Lower leg skin (tissue), 4 donors: ENCODE results near the gene THSD4. TPM values are rescaled to one million over a fixed set of nuclear protein-coding genes. Genes with fewer than 3 reads are reported as not detected.

ENCODE experiments used
- DNase-seq, 2 donors: peaks; one replicate each; pipeline ENCODE4 v3.0.0-alpha.2; 2019; ENCODE audit warnings: low spot score in 2 of 2
- H3K4me3 ChIP-seq: fragments of 200-600 bp; sonication (generic); 2 replicates; pipeline ENCODE4 v1.5.1; 2017; ENCODE audit warnings: mild to moderate bottlenecking, low read depth; ENCODE audit not compliant: poor library complexity, severe bottlenecking
- POLR2A ChIP-seq, 2 donors: fragments of 450-650 bp; IDR thresholded peaks; one replicate each; pipeline ENCODE4 v1.6.1; 2016 to 2017; ENCODE audit warnings: antibody characterized with exemption in 2 of 2, mild to moderate bottlenecking in 1 of 2, moderate library complexity in 1 of 2
- WGBS, 2 donors: methylation state at CpG; one replicate each; pipeline ENCODE4 v1.1.5; 2018; 5-methylcytosine and 5-hydroxymethylcytosine counted together
- intact Hi-C: fragments of 100-400 bp; cut with DNase I; formaldehyde crosslinking; loops from one replicate; pipeline ENCODE4 v1.15.0; 2023; ENCODE audit warnings: low total_unique reads
- total RNA-seq, 4 donors: library from RNA; depleted of rRNA; stranded (reverse); fragments of >200 nt; gene quantifications; one replicate each; pipeline ENCODE4 v1.1.0, GENCODE V29; 2016
- TF ChIP-seq, protein P1 (sequence below), 3 donors: fragments of 450-650 bp; IDR thresholded peaks; one replicate each; pipeline ENCODE4 v1.5.1; 2016; ENCODE audit warnings: antibody characterized with exemption in 3 of 3, mild to moderate bottlenecking in 3 of 3, moderate library complexity in 2 of 3

THSD4 gene
- total RNA-seq, 4 donors from 2014 or later: 9.3 to 39.2 (median 32.8) TPM

DNA sequence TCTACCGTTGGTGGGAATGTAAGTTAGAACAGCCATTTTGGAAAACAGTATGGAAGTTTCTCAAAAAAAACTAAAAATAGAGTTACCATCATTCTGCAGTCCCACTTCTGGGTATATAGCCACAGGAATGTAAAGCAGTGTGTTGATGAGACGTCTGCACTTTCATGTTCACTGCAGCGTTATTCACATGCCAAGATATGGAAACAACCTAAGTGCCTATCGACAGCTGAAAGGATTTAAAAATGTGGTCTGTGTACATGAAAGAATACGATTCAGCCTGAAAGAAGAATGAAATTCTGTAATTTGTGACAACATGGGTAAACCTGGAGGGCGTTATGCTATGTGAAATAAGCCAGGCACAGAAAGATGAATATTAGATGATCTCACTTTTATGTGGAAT lies 157.7 kb downstream of the THSD4 start:
- no peak overlapping the region for H3K4me3 ChIP-seq
- intact Hi-C loops: no loop called here
- TF ChIP-seq, protein P1, sequence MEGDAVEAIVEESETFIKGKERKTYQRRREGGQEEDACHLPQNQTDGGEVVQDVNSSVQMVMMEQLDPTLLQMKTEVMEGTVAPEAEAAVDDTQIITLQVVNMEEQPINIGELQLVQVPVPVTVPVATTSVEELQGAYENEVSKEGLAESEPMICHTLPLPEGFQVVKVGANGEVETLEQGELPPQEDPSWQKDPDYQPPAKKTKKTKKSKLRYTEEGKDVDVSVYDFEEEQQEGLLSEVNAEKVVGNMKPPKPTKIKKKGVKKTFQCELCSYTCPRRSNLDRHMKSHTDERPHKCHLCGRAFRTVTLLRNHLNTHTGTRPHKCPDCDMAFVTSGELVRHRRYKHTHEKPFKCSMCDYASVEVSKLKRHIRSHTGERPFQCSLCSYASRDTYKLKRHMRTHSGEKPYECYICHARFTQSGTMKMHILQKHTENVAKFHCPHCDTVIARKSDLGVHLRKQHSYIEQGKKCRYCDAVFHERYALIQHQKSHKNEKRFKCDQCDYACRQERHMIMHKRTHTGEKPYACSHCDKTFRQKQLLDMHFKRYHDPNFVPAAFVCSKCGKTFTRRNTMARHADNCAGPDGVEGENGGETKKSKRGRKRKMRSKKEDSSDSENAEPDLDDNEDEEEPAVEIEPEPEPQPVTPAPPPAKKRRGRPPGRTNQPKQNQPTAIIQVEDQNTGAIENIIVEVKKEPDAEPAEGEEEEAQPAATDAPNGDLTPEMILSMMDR (IDR thresholded peaks at IDR 0.05): no peak
- no peak for TF ChIP-seq POLR2A (IDR thresholded peaks at IDR 0.05)
- WGBS, 2 donors: 65 to 66% methylated on average over 6 of the region's 6 CpGs
- no peak for DNase-seq

DNA sequence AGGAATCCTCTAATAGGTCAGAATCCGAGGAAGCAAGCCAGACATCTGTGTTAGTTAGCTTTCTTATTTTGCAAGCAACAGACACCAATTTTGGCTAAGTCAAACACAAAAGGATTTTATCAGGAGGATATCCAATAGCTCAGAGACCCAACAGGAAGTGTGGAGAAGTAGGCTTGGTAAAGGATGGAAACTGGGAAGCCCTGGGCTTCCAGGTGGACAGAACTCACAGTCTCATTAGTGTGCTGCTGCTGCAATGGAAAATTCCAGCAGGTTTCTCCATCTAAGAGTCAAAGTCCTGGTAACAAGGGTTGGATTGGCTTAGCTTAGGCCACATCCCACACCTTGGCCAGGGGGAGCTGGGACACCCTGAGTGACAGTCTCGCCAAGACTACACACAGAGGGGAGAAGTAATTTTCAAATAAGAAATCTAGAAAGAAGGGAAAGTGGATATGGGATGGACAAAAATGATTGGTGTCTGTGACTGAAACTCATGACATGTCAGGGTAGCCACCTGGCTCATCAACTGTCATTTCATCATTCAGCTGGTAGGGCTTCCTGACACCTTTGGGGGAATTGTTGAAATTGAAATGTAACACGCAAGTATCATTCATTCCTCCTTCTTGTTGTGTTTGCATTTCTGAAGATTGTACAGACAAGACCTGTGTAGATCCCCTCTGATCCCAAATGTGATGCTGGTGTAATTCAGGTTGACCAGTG lies 158.6 kb downstream of the THSD4 start:
- no peak for TF ChIP-seq POLR2A (IDR thresholded peaks at IDR 0.05)
- TF ChIP-seq, protein P1 (IDR thresholded peaks at IDR 0.05): no peak
- H3K4me3 ChIP-seq: no peak overlapping the region
- DNase-seq: no peak
- WGBS, 2 donors: 87% methylated on average over 3 of the region's 3 CpGs
- intact Hi-C loops: no loop called here

DNA sequence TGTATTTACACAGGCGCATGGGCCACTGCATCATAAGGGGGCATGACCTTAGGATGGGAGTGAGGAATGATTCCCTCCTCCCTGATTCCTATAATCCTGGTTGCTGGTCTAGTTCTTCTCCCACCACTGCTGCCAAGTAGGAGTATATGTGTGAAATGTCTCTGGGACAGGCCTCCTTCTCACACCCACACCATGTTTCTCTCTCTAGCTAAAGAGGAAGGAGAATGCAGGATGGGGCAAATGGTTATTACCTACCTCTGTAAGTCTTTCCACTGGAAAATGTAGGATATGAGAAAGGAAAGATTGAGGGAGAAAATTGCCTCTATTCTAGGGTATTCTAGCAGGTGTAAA lies 159.2 kb downstream of the THSD4 start:
- DNase-seq: no peak
- 86 to 89% methylated on average over 1 of the region's 1 CpG for WGBS, 2 donors
- intact Hi-C loops: no loop called here

DNA sequence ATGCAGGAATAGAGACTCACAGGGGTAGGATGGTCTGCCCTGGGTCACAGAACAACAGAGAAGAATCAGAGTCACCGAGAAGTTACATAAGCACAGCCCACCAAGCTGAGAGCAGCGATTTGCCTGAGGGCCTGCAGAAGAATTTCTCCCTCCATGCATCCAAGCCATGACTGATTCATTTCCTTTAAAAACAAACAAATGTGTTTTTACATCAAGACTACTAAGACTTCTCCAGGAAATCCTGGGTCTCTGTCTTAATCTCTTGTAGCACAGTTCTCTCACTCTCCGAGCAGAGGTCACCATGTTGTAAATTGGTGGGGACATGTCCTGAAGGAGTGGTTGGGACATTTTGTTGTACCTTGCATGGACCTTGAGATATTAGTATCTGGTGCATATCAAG lies 159.8 kb downstream of the THSD4 start:
- intact Hi-C loops: no loop called here
- no peak overlapping the region for H3K4me3 ChIP-seq
- TF ChIP-seq POLR2A (IDR thresholded peaks at IDR 0.05): no peak
- TF ChIP-seq, protein P1 (IDR thresholded peaks at IDR 0.05): no peak
- WGBS, 2 donors: 58 to 65% methylated on average over 3 of the region's 3 CpGs
- no peak for DNase-seq

More for the DNA sequence above, 159.2 kb downstream of the THSD4 start:
- TF ChIP-seq, protein P1 (IDR thresholded peaks at IDR 0.05): no peak
- TF ChIP-seq POLR2A (IDR thresholded peaks at IDR 0.05): no peak
- no peak overlapping the region for H3K4me3 ChIP-seq

DNA sequence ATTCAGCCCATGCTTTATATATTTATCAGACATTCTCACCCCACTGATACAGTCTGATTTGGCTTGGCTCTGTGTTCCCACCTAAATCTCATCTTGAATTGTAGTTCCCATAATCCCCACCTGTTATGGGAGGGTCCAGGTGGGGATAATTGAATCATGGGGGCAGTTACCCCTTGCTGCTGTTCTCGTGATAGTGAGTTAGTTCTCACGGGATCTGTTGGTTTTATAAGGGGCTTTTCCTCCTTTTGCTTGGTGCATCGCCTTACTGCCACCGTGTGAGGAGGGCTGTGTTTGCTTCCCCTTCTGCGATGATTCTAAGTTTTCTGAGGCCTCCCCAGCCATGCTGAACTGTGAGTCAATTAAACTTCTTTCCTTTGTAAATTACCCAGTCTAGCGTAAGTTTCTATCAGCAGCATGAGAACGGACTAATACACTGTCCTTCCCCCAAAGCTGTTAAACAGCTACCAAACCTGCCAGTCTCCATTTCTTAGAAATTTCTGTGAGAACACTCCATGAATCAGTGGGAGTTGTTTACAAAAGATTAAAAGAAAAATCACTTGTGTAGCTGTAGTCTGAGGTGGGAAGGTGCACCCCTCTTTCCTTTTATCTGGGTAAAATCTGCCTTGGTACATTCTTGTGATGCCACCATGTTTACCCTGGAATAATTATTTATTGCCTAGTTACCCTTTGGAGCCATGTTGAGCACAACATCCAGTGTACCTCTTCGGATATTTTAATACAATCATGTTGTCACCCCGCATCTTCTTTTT lies 160.5 kb downstream of the THSD4 start:
- no peak overlapping the region for H3K4me3 ChIP-seq
- WGBS, 2 donors: 84 to 89% methylated on average over 9 of the region's 9 CpGs
- intact Hi-C loops: no loop called here
- TF ChIP-seq, protein P1 (IDR thresholded peaks at IDR 0.05): no peak
- TF ChIP-seq POLR2A (IDR thresholded peaks at IDR 0.05): no peak
- no peak for DNase-seq
